B cell (primary cell): Measurements from ENCODE around the gene YAP1. TPM values are rescaled to one million over a fixed set of nuclear protein-coding genes. Genes with fewer than 3 reads are reported as not detected.

Experiments
- ATAC-seq: fragments of 200-7000 bp; cut with Tn5 transposase; one replicate; pipeline ENCODE4 v1.10.0; 2021; ENCODE audit warnings: low read depth, mild to moderate bottlenecking, moderate number of reproducible peaks, moderate library complexity
- CTCF ChIA-PET: fragments of 350-600 bp; sonication (Branson Sonifier 250); formaldehyde crosslinking; loops from one replicate; lab custom pipeline; 2021; ENCODE audit warnings: antibody characterized with exemption, inconsistent platforms; lab: Charles Lee
- POLR2A ChIA-PET: fragments of 350-600 bp; sonication (Branson Sonifier 250); formaldehyde crosslinking; loops from one replicate; lab custom pipeline; 2021; ENCODE audit warnings: antibody characterized with exemption; lab: Charles Lee
- DNase-seq: peaks from one replicate; pipeline ENCODE4 v3.0.0; 2013
- H2AFZ ChIP-seq: 2 replicates; pipeline ENCODE4 v1.6.1; 2012; ENCODE audit warnings: mild to moderate bottlenecking, low read depth, low read length; ENCODE audit not compliant: insufficient read depth, poor library complexity, severe bottlenecking
- H3K27ac ChIP-seq, 2 donors: 1 replicate in 1 of 2; 2 replicates in 1 of 2; pipeline ENCODE4 v1.5.1; 2012 to 2013; ENCODE audit warnings: low read length in 2 of 2, mild to moderate bottlenecking in 2 of 2, moderate library complexity in 1 of 2
- H3K27me3 ChIP-seq, 4 experiments: fragments of 200-600 bp in 1 of 4; sonication (generic) in 1 of 4; replicated peaks in 1 of 4; 1 replicate in 2 of 4; 2 replicates in 2 of 4; pipeline versions ENCODE4 v1.6.1 to v1.7.0; 2013 to 2016; ENCODE audit warnings: low read length in 3 of 4, mild to moderate bottlenecking in 2 of 4, mixed read lengths in 1 of 4, moderate library complexity in 1 of 4; ENCODE audit not compliant: insufficient read depth in 4 of 4, control insufficient read depth in 3 of 4; ENCODE audit errors: control extremely low read depth in 1 of 4
- H3K36me3 ChIP-seq, 2 experiments: replicated peaks in 1 of 2; 1 replicate in 1 of 2; 2 replicates in 1 of 2; pipeline versions ENCODE4 v1.6.1 to v1.7.1; 2013; ENCODE audit warnings: low read length in 1 of 2; ENCODE audit not compliant: insufficient read depth in 2 of 2, control insufficient read depth in 1 of 2; ENCODE audit errors: control extremely low read depth in 1 of 2, extremely low read depth in 1 of 2
- H3K4me1 ChIP-seq, 2 donors: fragments of 200-600 bp in 1 of 2; sonication (generic) in 1 of 2; 1 replicate in 1 of 2; 2 replicates in 1 of 2; pipeline versions ENCODE4 v1.5.1 to v1.6.1; 2013 to 2017; ENCODE audit warnings: low read length in 2 of 2; ENCODE audit not compliant: control insufficient read depth in 2 of 2, insufficient read depth in 2 of 2
- H3K4me2 ChIP-seq: replicated peaks from 2 replicates; pipeline ENCODE3; 2012; ENCODE audit warnings: mild to moderate bottlenecking, low read depth, low read length; ENCODE audit not compliant: poor library complexity, severe bottlenecking
- H3K4me3 ChIP-seq, 5 experiments: fragments of 200-600 bp in 1 of 5; sonication (generic) in 1 of 5; 1 replicate in 3 of 5; 2 replicates in 2 of 5; pipeline versions ENCODE4 v1.5.1 to v1.7.0; 2011 to 2016; ENCODE audit warnings: low read length in 4 of 5, mild to moderate bottlenecking in 4 of 5, low read depth in 2 of 5, control low read depth in 1 of 5, moderate library complexity in 1 of 5; ENCODE audit not compliant: insufficient read depth in 1 of 5; ENCODE audit errors: control extremely low read depth in 1 of 5, extremely low read depth in 1 of 5
- H3K79me2 ChIP-seq: fragments of 200-600 bp; sonication (generic); one replicate; pipeline ENCODE4 v1.6.0; 2016; ENCODE audit warnings: low read length; ENCODE audit not compliant: control insufficient read depth, insufficient read depth
- H3K9ac ChIP-seq: fragments of 200-600 bp; sonication (generic); 2 replicates; pipeline ENCODE4 v1.6.1; 2017; ENCODE audit warnings: mild to moderate bottlenecking, low read length, moderate library complexity
- H3K9me3 ChIP-seq, 3 donors: one replicate each; pipeline versions ENCODE4 v1.6.1 to v1.7.1; 2013; ENCODE audit warnings: low read length in 2 of 3; ENCODE audit not compliant: control insufficient read depth in 2 of 3, insufficient read depth in 1 of 3; ENCODE audit errors: control extremely low read depth in 1 of 3
- H4K20me1 ChIP-seq: 2 replicates; pipeline ENCODE4 v1.6.0; 2012; ENCODE audit warnings: mild to moderate bottlenecking, low read length; ENCODE audit not compliant: insufficient read depth, control insufficient read depth, poor library complexity, severe bottlenecking
- H3K27ac Mint-ChIP-seq: one replicate; pipeline ENCODE4 v1.8.0; 2021; ENCODE audit warnings: mixed read lengths
- H3K27me3 Mint-ChIP-seq: one replicate; pipeline ENCODE4 v1.8.0; 2021; ENCODE audit warnings: mixed read lengths
- H3K4me1 Mint-ChIP-seq: one replicate; pipeline ENCODE4 v1.8.0; 2021; ENCODE audit warnings: mixed read lengths
- H3K4me3 Mint-ChIP-seq: one replicate; pipeline ENCODE4 v1.8.0; 2021; ENCODE audit warnings: mixed read lengths
- H3K9me3 Mint-ChIP-seq: one replicate; pipeline ENCODE4 v1.8.0; 2022; ENCODE audit warnings: mixed read lengths; ENCODE audit not compliant: insufficient read depth
- EZH2 ChIP-seq: IDR thresholded peaks from 2 replicates; pipeline ENCODE4 v1.6.1; 2012; ENCODE audit warnings: borderline replicate concordance, low read depth, mild to moderate bottlenecking, moderate library complexity, low read length; ENCODE audit not compliant: insufficient read depth, poor library complexity, severe bottlenecking
- WGBS: methylation state at CpG from one replicate; pipeline ENCODE4 v1.1.5; 2013; ENCODE audit warnings: missing lambda C conversion rate; ENCODE audit not compliant: insufficient coverage; 5-methylcytosine and 5-hydroxymethylcytosine counted together
- intact Hi-C: fragments of 100-400 bp; cut with micrococcal nuclease; formaldehyde crosslinking; loops from one replicate; pipeline ENCODE4 v1.10.0; 2022
- polyA plus RNA-seq: library from polyadenylated mRNA; depleted of rRNA; stranded (reverse); fragments of >200 nt; gene quantifications from 2 replicates; pipeline ENCODE4 v1.2.3, GENCODE V29; 2012
- total RNA-seq, 2 donors: library from RNA; stranded (reverse); fragments of 120-200 nt in 1 of 2; gene quantifications; 1 replicate in 1 of 2; 2 replicates in 1 of 2; pipeline versions ENCODE4 v1.2.3 to v1.2.4, GENCODE V29; 2013 to 2022
- TF ChIP-seq, protein P1 (sequence below): fragments of 200-600 bp; IDR thresholded peaks from one replicate; pipeline ENCODE4 v1.8.0; 2022; ENCODE audit warnings: antibody characterized with exemption, mild to moderate bottlenecking

The YAP1 gene
- total and polyA plus RNA-seq, 2 donors (not counting 1 experiment from before 2014, with no cell fraction given) = not detected

DNA sequence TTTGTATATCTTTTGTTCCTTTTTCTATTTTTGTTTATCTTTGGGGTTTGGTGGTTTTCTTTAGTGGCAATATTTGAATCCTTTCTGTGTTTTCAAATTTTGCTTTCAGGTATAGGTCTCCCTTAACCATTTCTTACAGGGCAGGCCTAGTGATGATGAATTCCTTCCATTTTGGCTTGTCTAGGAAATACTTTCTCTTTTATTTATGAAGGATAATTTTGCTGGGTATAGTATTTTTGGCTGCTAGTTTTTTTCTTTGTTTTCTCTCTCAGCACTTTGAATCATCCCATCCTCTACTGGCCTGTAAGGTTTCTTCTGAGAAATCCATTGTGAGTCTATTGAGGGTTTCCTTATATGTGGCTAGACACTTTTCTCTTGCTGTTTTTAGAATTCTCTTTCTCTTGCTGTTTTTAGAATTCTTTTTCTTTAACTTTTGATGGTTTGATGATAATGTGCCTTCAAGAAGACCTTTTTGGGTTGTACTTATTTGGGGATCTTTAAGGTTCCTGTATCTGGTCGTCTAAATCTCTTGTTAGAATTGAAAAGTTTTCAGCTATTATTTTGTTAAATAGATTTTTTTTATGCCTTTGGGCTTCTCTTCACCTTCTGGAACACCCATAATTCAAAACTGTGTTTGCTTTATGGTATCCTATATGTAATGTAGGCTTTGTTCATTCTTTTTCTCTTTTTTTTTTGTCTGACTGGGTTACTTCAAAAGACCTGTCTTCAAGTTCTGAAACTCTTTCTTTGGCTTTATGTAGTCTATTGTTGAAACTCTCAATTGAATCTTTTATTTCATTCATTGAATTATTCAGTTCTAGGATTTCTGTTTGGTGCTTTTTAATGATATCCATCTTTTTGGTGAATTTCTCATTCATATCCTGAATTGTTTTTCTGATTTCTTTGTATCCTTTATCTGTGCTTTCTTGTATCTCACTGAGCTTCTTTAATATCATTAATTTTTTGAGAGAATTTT lies 38.5 kb upstream of the YAP1 start:
- TF ChIP-seq, protein P1, sequence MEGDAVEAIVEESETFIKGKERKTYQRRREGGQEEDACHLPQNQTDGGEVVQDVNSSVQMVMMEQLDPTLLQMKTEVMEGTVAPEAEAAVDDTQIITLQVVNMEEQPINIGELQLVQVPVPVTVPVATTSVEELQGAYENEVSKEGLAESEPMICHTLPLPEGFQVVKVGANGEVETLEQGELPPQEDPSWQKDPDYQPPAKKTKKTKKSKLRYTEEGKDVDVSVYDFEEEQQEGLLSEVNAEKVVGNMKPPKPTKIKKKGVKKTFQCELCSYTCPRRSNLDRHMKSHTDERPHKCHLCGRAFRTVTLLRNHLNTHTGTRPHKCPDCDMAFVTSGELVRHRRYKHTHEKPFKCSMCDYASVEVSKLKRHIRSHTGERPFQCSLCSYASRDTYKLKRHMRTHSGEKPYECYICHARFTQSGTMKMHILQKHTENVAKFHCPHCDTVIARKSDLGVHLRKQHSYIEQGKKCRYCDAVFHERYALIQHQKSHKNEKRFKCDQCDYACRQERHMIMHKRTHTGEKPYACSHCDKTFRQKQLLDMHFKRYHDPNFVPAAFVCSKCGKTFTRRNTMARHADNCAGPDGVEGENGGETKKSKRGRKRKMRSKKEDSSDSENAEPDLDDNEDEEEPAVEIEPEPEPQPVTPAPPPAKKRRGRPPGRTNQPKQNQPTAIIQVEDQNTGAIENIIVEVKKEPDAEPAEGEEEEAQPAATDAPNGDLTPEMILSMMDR = no peak
- no peak for TF ChIP-seq EZH2
- H3K27me3 Mint-ChIP-seq = peaks cover 6% of the 10 kb centered on the region
- H3K4me2 ChIP-seq = no peak overlapping the region
- no peaks in the 10 kb centered on the region for H3K79me2 ChIP-seq
- no peaks in the 10 kb centered on the region for H3K36me3 ChIP-seq
- whole genome bisulfite sequencing = no CpG with 5 or more reads among the region's 1 CpG
- DNase-seq (no peak), ATAC-seq (no peak)
- no peaks in the 10 kb centered on the region for H3K4me1 ChIP-seq
- H3K9me3 Mint-ChIP-seq = peaks cover 7% of the 10 kb centered on the region
- H3K27ac Mint-ChIP-seq = no peak overlapping the region
- no peaks in the 10 kb centered on the region for H3K27me3 ChIP-seq
- H3K27ac ChIP-seq = no peak overlapping the region
- no peak overlapping the region for H3K4me3 Mint-ChIP-seq
- no peak overlapping the region for H2AFZ ChIP-seq
- H3K9ac ChIP-seq = no peak overlapping the region
- H3K4me3 ChIP-seq = no peak overlapping the region
- intact Hi-C loops = no loop called here
- peaks cover 0 to 22% (median 14%) of the 10 kb centered on the region in 3 donors for H3K9me3 ChIP-seq
- POLR2A ChIA-PET = interaction anchor here (0.7 kb wide), 1 partner anchor 16 kb away, joined by 3 read pairs; no protein-coding TSS in a partner anchor
- H4K20me1 ChIP-seq = no peaks in the 10 kb centered on the region
- CTCF ChIA-PET = no interaction called here
- no peaks in the 10 kb centered on the region for H3K4me1 Mint-ChIP-seq

DNA sequence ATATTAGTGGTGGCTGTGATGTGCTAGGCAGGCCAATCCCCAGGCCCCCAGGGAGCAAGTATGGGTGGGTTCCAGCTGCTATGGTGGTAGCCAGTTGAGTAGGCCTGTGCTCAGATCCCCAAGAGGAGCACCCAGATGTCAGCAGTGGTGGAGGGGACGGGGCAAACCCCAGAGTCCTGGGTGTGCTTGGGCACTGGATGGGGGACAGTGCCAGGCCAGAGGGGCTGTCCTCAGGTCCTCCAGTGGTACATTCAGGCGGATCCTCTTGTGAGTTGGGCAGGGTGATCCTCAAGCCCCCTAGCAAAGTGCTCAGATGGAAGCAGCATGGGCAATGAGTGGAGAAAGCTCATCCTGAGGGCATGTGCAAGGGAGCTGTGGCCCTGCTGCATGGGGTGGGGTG lies 37.0 kb upstream of the YAP1 start:
- H2AFZ ChIP-seq = no peak overlapping the region
- H4K20me1 ChIP-seq = no peaks in the 10 kb centered on the region
- 94% methylated on average over 2 of the region's 2 CpGs for WGBS
- H3K9me3 ChIP-seq = peaks cover 0 to 22% (median 14%) of the 10 kb centered on the region in 3 donors
- intact Hi-C loops = no loop called here
- no peaks in the 10 kb centered on the region for H3K4me1 ChIP-seq
- H3K79me2 ChIP-seq = no peaks in the 10 kb centered on the region
- Mint-ChIP-seq H3K4me1 (no peaks in the 10 kb centered on the region), H3K27ac (no peak overlapping the region), H3K27me3 (peaks cover 11% of the 10 kb centered on the region), H3K9me3 (peaks cover 7% of the 10 kb centered on the region), H3K4me3 (no peak overlapping the region)
- no peak overlapping the region for H3K4me3 ChIP-seq
- H3K4me2 ChIP-seq = no peak overlapping the region
- TF ChIP-seq, protein P1 = no peak
- TF ChIP-seq EZH2 = no peak
- POLR2A ChIA-PET = no interaction called here
- H3K27me3 ChIP-seq = no peaks in the 10 kb centered on the region
- CTCF ChIA-PET = no interaction called here
- no peak overlapping the region for H3K27ac ChIP-seq
- DNase-seq (no peak), ATAC-seq (no peak)
- H3K36me3 ChIP-seq = no peaks in the 10 kb centered on the region
- no peak overlapping the region for H3K9ac ChIP-seq
